ENCODE measurements around the gene COP1.

DNA sequence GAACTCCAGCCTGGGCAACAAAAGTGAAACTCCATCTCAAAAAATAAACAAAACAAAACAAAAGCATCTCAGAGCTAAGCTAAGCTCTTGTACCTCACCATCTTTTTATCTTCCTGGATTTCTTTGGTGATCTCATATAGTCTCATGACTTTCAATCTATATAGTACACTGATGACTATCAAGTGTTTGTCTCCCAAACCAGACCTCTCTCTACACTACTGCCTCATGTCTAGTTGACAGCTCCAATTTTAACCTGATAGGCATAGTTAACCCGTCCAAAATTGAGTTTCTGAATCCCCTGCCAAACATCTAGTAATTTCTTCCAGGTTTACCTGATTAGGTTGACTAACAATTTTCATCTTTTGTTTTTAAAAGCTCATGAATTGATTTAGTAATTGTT is 151.7 kb downstream of the COP1 start:
- TF ChIP-seq EZH2 (IDR thresholded peaks at IDR 0.05; ENCODE audit: borderline replicate concordance, control insufficient read depth, low read depth, low read length) = no peak
- no peak for TF ChIP-seq POLR2A (IDR thresholded peaks at IDR 0.05; ENCODE audit: low read depth, low read length)
- TF ChIP-seq, protein P1, sequence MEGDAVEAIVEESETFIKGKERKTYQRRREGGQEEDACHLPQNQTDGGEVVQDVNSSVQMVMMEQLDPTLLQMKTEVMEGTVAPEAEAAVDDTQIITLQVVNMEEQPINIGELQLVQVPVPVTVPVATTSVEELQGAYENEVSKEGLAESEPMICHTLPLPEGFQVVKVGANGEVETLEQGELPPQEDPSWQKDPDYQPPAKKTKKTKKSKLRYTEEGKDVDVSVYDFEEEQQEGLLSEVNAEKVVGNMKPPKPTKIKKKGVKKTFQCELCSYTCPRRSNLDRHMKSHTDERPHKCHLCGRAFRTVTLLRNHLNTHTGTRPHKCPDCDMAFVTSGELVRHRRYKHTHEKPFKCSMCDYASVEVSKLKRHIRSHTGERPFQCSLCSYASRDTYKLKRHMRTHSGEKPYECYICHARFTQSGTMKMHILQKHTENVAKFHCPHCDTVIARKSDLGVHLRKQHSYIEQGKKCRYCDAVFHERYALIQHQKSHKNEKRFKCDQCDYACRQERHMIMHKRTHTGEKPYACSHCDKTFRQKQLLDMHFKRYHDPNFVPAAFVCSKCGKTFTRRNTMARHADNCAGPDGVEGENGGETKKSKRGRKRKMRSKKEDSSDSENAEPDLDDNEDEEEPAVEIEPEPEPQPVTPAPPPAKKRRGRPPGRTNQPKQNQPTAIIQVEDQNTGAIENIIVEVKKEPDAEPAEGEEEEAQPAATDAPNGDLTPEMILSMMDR (IDR thresholded peaks at IDR 0.05 in 2 of 3, conservative IDR thresholded peaks at IDR 0.05 in 1 of 3; ENCODE audit: control insufficient read depth in 2 of 3, extremely low read depth in 1 of 3, insufficient read depth in 1 of 3, low read depth in 3 of 3, low read length in 3 of 3) = no peak
- no peak for TF ChIP-seq POLR2AphosphoS5 (IDR thresholded peaks at IDR 0.05; ENCODE audit: low read length)
- TF ChIP-seq EP300 (IDR thresholded peaks at IDR 0.05; ENCODE audit: borderline replicate concordance in 1 of 2, control insufficient read depth in 1 of 2, low read depth in 2 of 2, low read length in 2 of 2) = no peak
- TF ChIP-seq, protein P2, sequence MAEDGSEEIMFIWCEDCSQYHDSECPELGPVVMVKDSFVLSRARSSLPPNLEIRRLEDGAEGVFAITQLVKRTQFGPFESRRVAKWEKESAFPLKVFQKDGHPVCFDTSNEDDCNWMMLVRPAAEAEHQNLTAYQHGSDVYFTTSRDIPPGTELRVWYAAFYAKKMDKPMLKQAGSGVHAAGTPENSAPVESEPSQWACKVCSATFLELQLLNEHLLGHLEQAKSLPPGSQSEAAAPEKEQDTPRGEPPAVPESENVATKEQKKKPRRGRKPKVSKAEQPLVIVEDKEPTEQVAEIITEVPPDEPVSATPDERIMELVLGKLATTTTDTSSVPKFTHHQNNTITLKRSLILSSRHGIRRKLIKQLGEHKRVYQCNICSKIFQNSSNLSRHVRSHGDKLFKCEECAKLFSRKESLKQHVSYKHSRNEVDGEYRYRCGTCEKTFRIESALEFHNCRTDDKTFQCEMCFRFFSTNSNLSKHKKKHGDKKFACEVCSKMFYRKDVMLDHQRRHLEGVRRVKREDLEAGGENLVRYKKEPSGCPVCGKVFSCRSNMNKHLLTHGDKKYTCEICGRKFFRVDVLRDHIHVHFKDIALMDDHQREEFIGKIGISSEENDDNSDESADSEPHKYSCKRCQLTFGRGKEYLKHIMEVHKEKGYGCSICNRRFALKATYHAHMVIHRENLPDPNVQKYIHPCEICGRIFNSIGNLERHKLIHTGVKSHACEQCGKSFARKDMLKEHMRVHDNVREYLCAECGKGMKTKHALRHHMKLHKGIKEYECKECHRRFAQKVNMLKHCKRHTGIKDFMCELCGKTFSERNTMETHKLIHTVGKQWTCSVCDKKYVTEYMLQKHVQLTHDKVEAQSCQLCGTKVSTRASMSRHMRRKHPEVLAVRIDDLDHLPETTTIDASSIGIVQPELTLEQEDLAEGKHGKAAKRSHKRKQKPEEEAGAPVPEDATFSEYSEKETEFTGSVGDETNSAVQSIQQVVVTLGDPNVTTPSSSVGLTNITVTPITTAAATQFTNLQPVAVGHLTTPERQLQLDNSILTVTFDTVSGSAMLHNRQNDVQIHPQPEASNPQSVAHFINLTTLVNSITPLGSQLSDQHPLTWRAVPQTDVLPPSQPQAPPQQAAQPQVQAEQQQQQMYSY (CRISPR knock-in tag; IDR thresholded peaks at IDR 0.05) = no peak
- no peak for TF ChIP-seq CEBPB (IDR thresholded peaks at IDR 0.05; ENCODE audit: borderline replicate concordance in 1 of 2, low read depth in 2 of 2, low read length in 2 of 2)
- no peak for TF ChIP-seq CREB1 (IDR thresholded peaks at IDR 0.05; ENCODE audit: low read depth)
- no peak for TF ChIP-seq HDAC2 (IDR thresholded peaks at IDR 0.05)
- TF ChIP-seq NBN (IDR thresholded peaks at IDR 0.05) = no peak
